OCI-LY3 (cell line): ENCODE results near the gene DENND4B.

ENCODE experiments used
- H2AFZ ChIP-seq: fragments of 200-600, 300-600 bp; shearing (Covaris generic); 2 replicates; pipeline ENCODE4 v1.6.0; 2014; ENCODE audit warnings: antibody characterized with exemption, low read depth, low read length
- H3K27ac ChIP-seq: fragments of 200-600, 300-600 bp; sonication (generic); 2 replicates; pipeline ENCODE4 v1.5.1; 2014; ENCODE audit warnings: mild to moderate bottlenecking, low read length, moderate library complexity, mixed read lengths
- H3K27me3 ChIP-seq: fragments of 200-600, 300-600 bp; sonication (generic); 2 replicates; pipeline ENCODE4 v1.6.1; 2014; ENCODE audit warnings: low read depth, low read length, mixed read lengths
- H3K36me3 ChIP-seq: fragments of 200-600, 300-600 bp; sonication (generic); replicated peaks from 2 replicates; pipeline ENCODE3; 2014; ENCODE audit warnings: low read depth, low read length, mixed read lengths
- H3K4me1 ChIP-seq: fragments of 300-600, 200-600 bp; sonication (generic); 2 replicates; pipeline ENCODE4 v1.6.1; 2014; ENCODE audit warnings: low read length, mixed read lengths
- H3K4me2 ChIP-seq: fragments of 200-600, 300-600 bp; sonication (generic); 2 replicates; pipeline ENCODE4 v1.6.1; 2014; ENCODE audit warnings: low read length, mixed read lengths
- H3K4me3 ChIP-seq: fragments of 300-600, 200-600 bp; sonication (generic); 2 replicates; pipeline ENCODE4 v1.5.1; 2014; ENCODE audit warnings: antibody characterized with exemption, mild to moderate bottlenecking, low read length, moderate library complexity
- H3K79me2 ChIP-seq: fragments of 300-600, 200-600 bp; shearing (Covaris generic); 2 replicates; pipeline ENCODE4 v1.6.1; 2014; ENCODE audit warnings: mild to moderate bottlenecking, low read length, mixed read lengths
- H3K9ac ChIP-seq: fragments of 300-600, 200-600 bp; shearing (Covaris generic); 2 replicates; pipeline ENCODE4 v1.6.0; 2014; ENCODE audit warnings: mild to moderate bottlenecking, low read length, moderate library complexity
- H3K9me3 ChIP-seq: fragments of 200-600, 300-600 bp; shearing (Covaris generic); 2 replicates; pipeline ENCODE4 v1.6.1; 2014; ENCODE audit warnings: low read length, mixed read lengths; ENCODE audit not compliant: insufficient read depth
- H4K20me1 ChIP-seq: fragments of 200-600, 300-600 bp; sonication (generic); 2 replicates; pipeline ENCODE4 v1.6.1; 2016; ENCODE audit warnings: low read length, mixed read lengths; ENCODE audit not compliant: insufficient read depth
- CTCF ChIP-seq: fragments of 200-600, 300-600 bp; sonication (generic); IDR thresholded peaks from 2 replicates; pipeline ENCODE4 v1.5.1; 2014; ENCODE audit warnings: antibody characterized with exemption, low read length, low read depth
- EZH2phosphoT487 ChIP-seq: fragments of 200-600 bp; shearing (Covaris generic); IDR thresholded peaks from 2 replicates; pipeline ENCODE4 v1.6.1; 2018; ENCODE audit warnings: antibody characterized with exemption, mixed run types, low read depth

DENND4B gene

GRCh38 chr1:153991806-153992205 lies 45.3 kb upstream of the DENND4B start:
- Histone ChIP-seq H3K27me3 (no peaks in the 10 kb centered on the region), H3K79me2 (peaks cover 22% of the 10 kb centered on the region), H3K9me3 (no peaks in the 10 kb centered on the region), H3K9ac (peak overlapping the region; percentile 86), H3K36me3 (peaks cover 50% of the 10 kb centered on the region), H4K20me1 (0 out of 2 replicates have a peak, but pooled peaks cover 8% of the 10 kb centered on the region), H2AFZ (no peak overlapping the region), H3K27ac (peak overlapping the region; percentile 64; the same call in 1 of the 2 replicates), H3K4me2 (peak overlapping the region; percentile 91), H3K4me1 (peaks cover 19% of the 10 kb centered on the region), H3K4me3 (peak overlapping the region; percentile 80)
- TF ChIP-seq EZH2phosphoT487, result no peak
- no peak for TF ChIP-seq CTCF

DNA sequence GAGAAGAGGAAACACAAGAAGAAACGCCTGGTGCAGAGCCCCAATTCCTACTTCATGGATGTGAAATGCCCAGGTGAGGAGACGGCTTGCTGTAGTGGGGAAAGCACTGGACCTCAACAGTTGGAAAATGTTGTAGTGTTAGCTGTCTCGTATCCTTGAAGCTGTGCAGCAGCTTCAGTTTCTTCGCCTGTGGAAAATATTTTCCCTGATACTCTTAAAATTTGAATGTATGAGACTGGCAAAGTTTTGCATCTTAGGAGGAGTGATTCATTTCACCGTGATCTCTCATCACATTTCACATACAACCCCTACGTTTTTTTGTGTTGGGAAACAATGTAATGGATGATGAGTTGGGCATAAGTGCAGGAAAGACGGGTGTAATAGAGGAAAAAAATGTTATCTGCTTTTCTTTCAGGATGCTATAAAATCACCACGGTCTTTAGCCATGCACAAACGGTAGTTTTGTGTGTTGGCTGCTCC lies 44.7 kb upstream of the DENND4B start:
- H3K27me3 ChIP-seq, result no peaks in the 10 kb centered on the region
- H3K4me1 ChIP-seq, result peaks cover 23% of the 10 kb centered on the region
- H3K9me3 ChIP-seq, result no peaks in the 10 kb centered on the region
- peaks cover 49% of the 10 kb centered on the region for H3K36me3 ChIP-seq
- peak overlapping the region; percentile 80 for H3K4me3 ChIP-seq
- peaks cover 22% of the 10 kb centered on the region for H3K79me2 ChIP-seq
- H3K27ac ChIP-seq, result peak overlapping the region; percentile 64
- TF ChIP-seq CTCF (no peak), EZH2phosphoT487 (no peak)
- peak overlapping the region; percentile 86 for H3K9ac ChIP-seq
- H3K4me2 ChIP-seq, result peak overlapping the region; percentile 91
- no peak overlapping the region for H2AFZ ChIP-seq
- 0 out of 2 replicates have a peak, but pooled peaks cover 8% of the 10 kb centered on the region for H4K20me1 ChIP-seq

DNA sequence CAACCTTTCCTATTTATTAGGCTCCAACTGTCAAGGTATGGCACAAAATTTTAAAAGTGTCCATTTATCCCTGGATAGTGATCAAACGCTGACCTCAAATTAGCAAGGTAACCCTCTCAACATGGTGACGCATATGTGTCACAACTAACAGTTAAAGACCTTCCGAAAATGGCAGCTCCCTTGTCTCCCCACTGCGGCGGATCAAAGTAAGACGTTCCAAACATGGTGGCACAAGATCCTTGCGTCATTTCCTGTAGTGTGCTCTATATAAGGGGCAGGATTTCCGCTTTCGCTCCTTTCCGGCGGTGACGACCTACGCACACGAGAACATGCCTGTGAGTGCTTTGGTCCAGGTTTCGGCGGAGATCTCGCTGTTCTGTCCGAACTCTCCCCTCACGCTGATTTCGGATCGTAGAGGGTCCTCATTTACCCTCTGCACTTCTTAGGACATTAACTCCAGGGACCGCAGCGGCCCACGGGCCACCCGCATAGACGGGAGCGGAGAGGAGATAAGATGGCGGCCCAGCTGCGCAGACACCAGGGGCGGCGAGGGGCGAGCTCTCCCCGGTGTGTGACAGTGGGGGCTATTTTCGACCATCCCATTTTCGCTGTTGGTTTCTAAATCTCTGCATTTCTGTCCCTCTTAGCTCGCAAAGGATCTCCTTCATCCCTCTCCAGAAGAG lies 44.1 kb upstream of the DENND4B start, which contains the start of gene RPS27:
Gene RPS27 (plus strand): TSS at position 295 of the 683 bp plus-strand sequence. CDS start 35 bp downstream, at position 330.
- peak within 1 kb of the TSS; percentile 80 for H3K4me3 ChIP-seq
- 0 out of 2 replicates have a peak, but pooled peaks cover 8% of the 10 kb centered on the region for H4K20me1 ChIP-seq
- H3K9me3 ChIP-seq, result no peaks in the 10 kb centered on the region
- peaks cover 45% of the 10 kb centered on the region for H3K36me3 ChIP-seq
- peak within 1 kb of the TSS; percentile 91 for H3K4me2 ChIP-seq
- H2AFZ ChIP-seq, result peak within 1 kb of the TSS; percentile 69
- no peak for TF ChIP-seq EZH2phosphoT487
- no peak for TF ChIP-seq CTCF
- peaks cover 22% of the 10 kb centered on the region for H3K79me2 ChIP-seq
- no peaks in the 10 kb centered on the region for H3K27me3 ChIP-seq
- H3K4me1 ChIP-seq, result peaks cover 28% of the 10 kb centered on the region
- peak within 1 kb of the TSS; percentile 64 for H3K27ac ChIP-seq
- peak within 1 kb of the TSS; percentile 86 for H3K9ac ChIP-seq

DNA sequence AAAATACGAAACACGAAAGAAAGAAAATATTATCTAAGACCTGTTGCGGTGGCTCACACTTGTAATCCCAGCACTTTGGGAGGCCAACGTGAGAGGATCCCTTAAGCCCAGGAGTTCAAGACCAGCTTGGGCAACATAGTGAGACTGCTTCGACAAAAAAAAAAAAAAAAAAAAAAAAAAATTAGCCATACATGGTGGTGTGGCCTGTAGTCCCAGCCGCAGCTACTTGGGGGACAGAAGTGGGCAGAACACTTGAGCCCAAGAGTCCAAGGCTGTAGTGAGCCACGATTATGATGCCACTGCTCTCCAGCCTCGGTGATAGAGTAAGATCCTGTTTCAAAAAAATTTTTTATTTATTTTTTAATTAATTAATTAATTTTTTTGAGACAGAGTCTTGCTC lies 41.1 kb upstream of the DENND4B start:
- H3K4me2 ChIP-seq, result peak overlapping the region; percentile 78
- no peak for TF ChIP-seq CTCF
- TF ChIP-seq EZH2phosphoT487, result no peak
- H3K4me3 ChIP-seq, result peak overlapping the region; percentile 73
- peak overlapping the region; percentile 65; the same call in 1 of the 2 replicates for H3K9ac ChIP-seq
- peaks cover 40% of the 10 kb centered on the region for H3K4me1 ChIP-seq
- H3K9me3 ChIP-seq, result no peaks in the 10 kb centered on the region
- H2AFZ ChIP-seq, result peak overlapping the region; percentile 46; the same call in 1 of the 2 replicates
- H3K27ac ChIP-seq, result peak overlapping the region; percentile 65
- 0 out of 2 replicates have a peak, but pooled peaks cover 1% of the 10 kb centered on the region for H4K20me1 ChIP-seq
- H3K36me3 ChIP-seq, result peaks cover 17% of the 10 kb centered on the region
- no peaks in the 10 kb centered on the region for H3K27me3 ChIP-seq
- peaks cover 19% of the 10 kb centered on the region for H3K79me2 ChIP-seq
